NT2/D1 (cell line): ENCODE data around the gene RPTOR.

Experiments
- SUZ12 ChIP-seq: IDR thresholded peaks from 2 replicates; pipeline ENCODE4 v1.6.1; 2011; ENCODE audit not compliant: insufficient read length, insufficient read depth; ENCODE audit errors: extremely low read depth
- YY1 ChIP-seq: IDR thresholded peaks from 2 replicates; pipeline ENCODE4 v1.6.1; 2011; ENCODE audit not compliant: insufficient read length, insufficient read depth
- ZNF274 ChIP-seq: IDR thresholded peaks from 2 replicates; pipeline ENCODE4 v1.6.1; 2011; ENCODE audit warnings: mild to moderate bottlenecking, low read depth, low read length

DNA sequence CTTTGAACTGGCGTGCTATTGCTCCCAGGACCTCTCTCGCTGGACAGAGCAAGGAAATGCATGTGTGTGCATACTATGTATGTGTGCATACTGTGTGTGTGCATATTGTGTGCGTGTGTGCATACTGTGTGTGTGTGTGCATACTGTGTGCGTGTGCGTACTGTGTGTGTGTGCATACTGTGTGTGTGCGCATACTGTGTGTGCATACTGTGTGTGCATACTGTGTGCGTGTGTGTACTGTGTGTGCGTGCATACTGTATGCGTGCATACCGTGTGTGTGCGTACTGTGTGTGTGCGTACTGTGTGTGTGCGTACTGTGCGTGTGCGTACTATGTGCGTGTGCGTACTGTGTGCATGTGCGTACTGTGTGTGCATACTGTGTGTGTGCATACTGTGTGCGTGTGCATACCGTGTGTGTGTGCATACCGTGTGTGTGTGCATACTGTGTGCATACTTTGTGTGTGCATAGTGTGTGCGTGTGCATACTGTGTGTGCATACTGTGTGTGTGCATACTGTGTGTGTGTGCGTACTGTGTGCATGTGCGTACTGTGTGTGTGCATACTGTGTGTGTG lies 89.4 kb downstream of the RPTOR start:
- TF ChIP-seq YY1 (no peak), ZNF274 (no peak), SUZ12 (no peak)
